ENCODE data around the gene ZNF554. TPM values are rescaled to one million over a fixed set of nuclear protein-coding genes. Genes with fewer than 3 reads are reported as not detected.

Gene ZNF554
- total and polyA plus RNA-seq, 2 donors (not counting 3 experiments of a cell fraction or from before 2014, with no cell fraction given) = 1.2 to 1.6 TPM

- no peaks in the 10 kb centered on the region for H4K20me1 ChIP-seq (replicated peaks; ENCODE audit: control insufficient read depth, extremely low read depth, insufficient read depth, low read length)
- dilution Hi-C loops (cut with MboI; ENCODE audit: extremely low pct_ligation_motif_present, low sequenced_read_pairs) = no loop called here
- no peak overlapping the region for H3K4me2 ChIP-seq (ENCODE audit: insufficient read depth, low read length)
- H3K27me3 ChIP-seq (ENCODE audit: control insufficient read depth in 2 of 2, insufficient read depth in 2 of 2, low read length in 2 of 2) = no peaks in the 10 kb centered on the region
- H3K4me3 ChIP-seq (replicated peaks in 1 of 3; ENCODE audit: insufficient read depth in 1 of 3, low read depth in 1 of 3, low read length in 3 of 3) = no peak overlapping the region
- TF ChIP-seq MAX (IDR thresholded peaks at IDR 0.05; ENCODE audit: insufficient read depth, insufficient read length) (no peak), MYC (IDR thresholded peaks at IDR 0.05; ENCODE audit: low read depth, low read length) (no peak), JUN (IDR thresholded peaks at IDR 0.05; ENCODE audit: borderline replicate concordance, insufficient read depth, insufficient read length, low read depth) (no peak), EZH2 (IDR thresholded peaks at IDR 0.05; ENCODE audit: borderline replicate concordance, low read depth, low read length, severe bottlenecking) (no peak), POLR2A (IDR thresholded peaks at IDR 0.05; ENCODE audit: low read depth, low read length) (no peak), GATA2 (IDR thresholded peaks at IDR 0.05; ENCODE audit: insufficient read depth, insufficient read length, low read depth, low read length) (no peak), CTCF (IDR thresholded peaks at IDR 0.05; ENCODE audit: extremely low read depth in 1 of 2, insufficient read depth in 1 of 2, low read depth in 1 of 2, low read length in 2 of 2) (no peak)
- intact Hi-C loops (cut with micrococcal nuclease) = no loop called here
- DNase-seq (ENCODE audit: low read depth, low spot score) (no peak), FAIRE-seq (no peak)
- ChIA-PET CTCF (no interaction called here), POLR2A (no interaction called here)
- BruUV-seq (replicated peaks) = no TSS peak
- no peaks in the 10 kb centered on the region for H3K9me1 ChIP-seq (replicated peaks; ENCODE audit: control insufficient read depth, extremely low read depth, insufficient read depth, low read length)
- peaks cover 2% of the 10 kb centered on the region for H3K9me3 ChIP-seq (replicated peaks; ENCODE audit: control insufficient read depth, insufficient read depth, low read length)
- H2AFZ ChIP-seq (ENCODE audit: low read depth, low read length) = no peak overlapping the region
- peaks cover 16% of the 10 kb centered on the region for H3K79me2 ChIP-seq (ENCODE audit: control insufficient read depth, insufficient read depth, low read length)
- no peak overlapping the region for H3K9ac ChIP-seq (replicated peaks; ENCODE audit: extremely low read depth, insufficient read depth, low read length)
- H3K27ac ChIP-seq (ENCODE audit: insufficient read depth, low read depth, low read length) = no peak overlapping the region
- peaks cover 8 to 10% of the 10 kb centered on the region in 2 experiments for H3K36me3 ChIP-seq (ENCODE audit: control insufficient read depth in 2 of 2, extremely low read depth in 1 of 2, insufficient read depth in 2 of 2, low read length in 2 of 2)
- H3K4me1 ChIP-seq (ENCODE audit: control insufficient read depth, extremely low read depth, insufficient read depth, low read length) = peaks cover 9% of the 10 kb centered on the region
Observed at GRCh38 chr19:2847507-2847906, 27.8 kb downstream of the ZNF554 start.

All from endothelial cell of umbilical vein (primary cell).